Vagina (tissue), 2 donors: ENCODE measurements around the gene KRTAP9-7.

Experiments used
- POLR2A ChIP-seq, 2 donors: fragments of 450-650 bp; IDR thresholded peaks; one replicate each; pipeline ENCODE4 v1.6.1; 2017; ENCODE audit warnings: antibody characterized with exemption in 2 of 2, mild to moderate bottlenecking in 2 of 2, moderate library complexity in 2 of 2
- POLR2AphosphoS5 ChIP-seq, 2 donors: sonication (generic); formaldehyde crosslinking; IDR thresholded peaks; one replicate each; pipeline ENCODE4 v1.9.0; 2017; ENCODE audit warnings: antibody characterized with exemption in 2 of 2, mild to moderate bottlenecking in 2 of 2, low read depth in 1 of 2; ENCODE audit not compliant: insufficient read depth in 1 of 2
- TF ChIP-seq, protein P1 (sequence below), 3 experiments: fragments of 450-650 bp in 2 of 3; fragments of 200-600 bp in 1 of 3; sonication (generic) in 1 of 3; IDR thresholded peaks; one replicate each; pipeline ENCODE4 v1.5.1; 2017 to 2019; ENCODE audit warnings: antibody characterized with exemption in 3 of 3, mild to moderate bottlenecking in 2 of 3, moderate library complexity in 2 of 3

DNA sequence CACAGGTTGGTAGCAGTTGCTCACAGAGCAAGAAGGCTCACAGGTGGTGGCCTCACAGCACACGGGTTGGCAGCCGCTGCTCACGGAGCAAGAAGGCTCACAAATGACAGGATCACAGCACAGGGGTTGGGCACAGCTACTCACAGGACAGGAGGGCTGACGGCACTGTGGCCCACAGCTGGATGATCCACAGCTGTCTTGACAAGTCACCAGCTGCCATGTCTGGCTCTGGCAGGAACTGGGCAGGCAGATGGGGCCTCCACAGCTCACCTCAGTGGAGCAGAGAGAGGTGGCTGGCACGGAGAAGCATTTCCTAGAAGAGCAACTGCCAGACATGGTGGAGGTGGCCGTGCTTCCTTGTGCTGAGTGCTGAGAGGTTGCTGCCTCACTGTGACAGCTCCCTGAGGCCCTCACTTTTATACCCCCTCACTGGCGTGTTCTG lies 33.4 kb downstream of the KRTAP9-7 start, which contains the start of gene KRTAP16-1:
- TF ChIP-seq, protein P1, sequence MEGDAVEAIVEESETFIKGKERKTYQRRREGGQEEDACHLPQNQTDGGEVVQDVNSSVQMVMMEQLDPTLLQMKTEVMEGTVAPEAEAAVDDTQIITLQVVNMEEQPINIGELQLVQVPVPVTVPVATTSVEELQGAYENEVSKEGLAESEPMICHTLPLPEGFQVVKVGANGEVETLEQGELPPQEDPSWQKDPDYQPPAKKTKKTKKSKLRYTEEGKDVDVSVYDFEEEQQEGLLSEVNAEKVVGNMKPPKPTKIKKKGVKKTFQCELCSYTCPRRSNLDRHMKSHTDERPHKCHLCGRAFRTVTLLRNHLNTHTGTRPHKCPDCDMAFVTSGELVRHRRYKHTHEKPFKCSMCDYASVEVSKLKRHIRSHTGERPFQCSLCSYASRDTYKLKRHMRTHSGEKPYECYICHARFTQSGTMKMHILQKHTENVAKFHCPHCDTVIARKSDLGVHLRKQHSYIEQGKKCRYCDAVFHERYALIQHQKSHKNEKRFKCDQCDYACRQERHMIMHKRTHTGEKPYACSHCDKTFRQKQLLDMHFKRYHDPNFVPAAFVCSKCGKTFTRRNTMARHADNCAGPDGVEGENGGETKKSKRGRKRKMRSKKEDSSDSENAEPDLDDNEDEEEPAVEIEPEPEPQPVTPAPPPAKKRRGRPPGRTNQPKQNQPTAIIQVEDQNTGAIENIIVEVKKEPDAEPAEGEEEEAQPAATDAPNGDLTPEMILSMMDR (IDR thresholded peaks at IDR 0.05), result no peak
- TF ChIP-seq POLR2AphosphoS5 (IDR thresholded peaks at IDR 0.05; ENCODE audit: insufficient read depth in 1 of 2, low read depth in 1 of 2), result no peak
- TF ChIP-seq POLR2A (IDR thresholded peaks at IDR 0.05), result no peak
